ENCODE measurements around the gene ALKBH4.

GRCh38 chr7:102445674-102446071 is 19.0 kb downstream of the ALKBH4 start:
- no peak for TF ChIP-seq CTCF (IDR thresholded peaks at IDR 0.05)
- no peak for TF ChIP-seq GABPA (IDR thresholded peaks at IDR 0.05; ENCODE audit: low read depth)
- no peak for TF ChIP-seq EZH2phosphoT487 (IDR thresholded peaks at IDR 0.05; ENCODE audit: borderline replicate concordance, low read depth)

All from SK-N-SH (cell line).